ENCODE data around the gene SNX13.

DNA sequence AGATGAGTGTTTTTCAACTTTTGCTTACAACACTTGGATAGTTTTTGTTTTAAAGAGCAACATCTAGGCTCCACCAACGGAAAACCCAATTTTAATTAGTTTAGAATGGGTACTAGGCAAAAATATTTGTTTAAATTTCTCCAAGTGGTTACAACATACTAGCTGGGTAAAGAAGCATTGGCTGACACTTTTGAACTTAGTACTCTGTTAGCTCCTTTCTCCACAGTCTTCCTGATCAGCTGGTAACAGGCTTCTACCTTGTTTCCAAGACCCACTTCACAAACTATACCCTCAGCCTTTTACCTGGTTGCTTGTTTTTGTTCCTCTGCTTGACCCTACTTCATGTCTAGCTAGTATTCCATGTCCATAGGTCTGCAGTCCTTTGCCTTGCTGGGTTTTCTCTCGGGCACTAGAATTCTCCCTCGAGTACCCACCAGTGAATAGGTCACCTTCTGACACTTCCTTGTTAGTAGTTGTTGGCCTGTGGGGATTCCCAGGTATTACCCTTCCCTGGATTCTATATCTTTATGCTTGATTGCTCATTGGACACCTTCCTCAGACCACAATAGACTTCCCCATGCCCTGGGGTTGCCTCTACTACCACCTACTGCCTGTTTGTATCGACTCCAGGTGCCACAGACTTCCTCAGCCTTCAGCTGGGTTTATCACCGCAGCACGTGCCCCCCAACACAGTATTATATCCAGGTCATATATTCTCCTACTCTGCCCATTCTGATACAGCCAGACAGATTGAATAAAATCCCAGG is 45.4 kb upstream of the SNX13 start:
- TF ChIP-seq POLR2AphosphoS5 (IDR thresholded peaks at IDR 0.05; ENCODE audit: low read depth) (no peak), GABPA (IDR thresholded peaks at IDR 0.05; ENCODE audit: low read depth) (no peak)
- TF ChIP-seq, protein P1, sequence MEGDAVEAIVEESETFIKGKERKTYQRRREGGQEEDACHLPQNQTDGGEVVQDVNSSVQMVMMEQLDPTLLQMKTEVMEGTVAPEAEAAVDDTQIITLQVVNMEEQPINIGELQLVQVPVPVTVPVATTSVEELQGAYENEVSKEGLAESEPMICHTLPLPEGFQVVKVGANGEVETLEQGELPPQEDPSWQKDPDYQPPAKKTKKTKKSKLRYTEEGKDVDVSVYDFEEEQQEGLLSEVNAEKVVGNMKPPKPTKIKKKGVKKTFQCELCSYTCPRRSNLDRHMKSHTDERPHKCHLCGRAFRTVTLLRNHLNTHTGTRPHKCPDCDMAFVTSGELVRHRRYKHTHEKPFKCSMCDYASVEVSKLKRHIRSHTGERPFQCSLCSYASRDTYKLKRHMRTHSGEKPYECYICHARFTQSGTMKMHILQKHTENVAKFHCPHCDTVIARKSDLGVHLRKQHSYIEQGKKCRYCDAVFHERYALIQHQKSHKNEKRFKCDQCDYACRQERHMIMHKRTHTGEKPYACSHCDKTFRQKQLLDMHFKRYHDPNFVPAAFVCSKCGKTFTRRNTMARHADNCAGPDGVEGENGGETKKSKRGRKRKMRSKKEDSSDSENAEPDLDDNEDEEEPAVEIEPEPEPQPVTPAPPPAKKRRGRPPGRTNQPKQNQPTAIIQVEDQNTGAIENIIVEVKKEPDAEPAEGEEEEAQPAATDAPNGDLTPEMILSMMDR (IDR thresholded peaks at IDR 0.05; ENCODE audit: insufficient read depth, low read length) = no peak
- TF ChIP-seq, protein P2, sequence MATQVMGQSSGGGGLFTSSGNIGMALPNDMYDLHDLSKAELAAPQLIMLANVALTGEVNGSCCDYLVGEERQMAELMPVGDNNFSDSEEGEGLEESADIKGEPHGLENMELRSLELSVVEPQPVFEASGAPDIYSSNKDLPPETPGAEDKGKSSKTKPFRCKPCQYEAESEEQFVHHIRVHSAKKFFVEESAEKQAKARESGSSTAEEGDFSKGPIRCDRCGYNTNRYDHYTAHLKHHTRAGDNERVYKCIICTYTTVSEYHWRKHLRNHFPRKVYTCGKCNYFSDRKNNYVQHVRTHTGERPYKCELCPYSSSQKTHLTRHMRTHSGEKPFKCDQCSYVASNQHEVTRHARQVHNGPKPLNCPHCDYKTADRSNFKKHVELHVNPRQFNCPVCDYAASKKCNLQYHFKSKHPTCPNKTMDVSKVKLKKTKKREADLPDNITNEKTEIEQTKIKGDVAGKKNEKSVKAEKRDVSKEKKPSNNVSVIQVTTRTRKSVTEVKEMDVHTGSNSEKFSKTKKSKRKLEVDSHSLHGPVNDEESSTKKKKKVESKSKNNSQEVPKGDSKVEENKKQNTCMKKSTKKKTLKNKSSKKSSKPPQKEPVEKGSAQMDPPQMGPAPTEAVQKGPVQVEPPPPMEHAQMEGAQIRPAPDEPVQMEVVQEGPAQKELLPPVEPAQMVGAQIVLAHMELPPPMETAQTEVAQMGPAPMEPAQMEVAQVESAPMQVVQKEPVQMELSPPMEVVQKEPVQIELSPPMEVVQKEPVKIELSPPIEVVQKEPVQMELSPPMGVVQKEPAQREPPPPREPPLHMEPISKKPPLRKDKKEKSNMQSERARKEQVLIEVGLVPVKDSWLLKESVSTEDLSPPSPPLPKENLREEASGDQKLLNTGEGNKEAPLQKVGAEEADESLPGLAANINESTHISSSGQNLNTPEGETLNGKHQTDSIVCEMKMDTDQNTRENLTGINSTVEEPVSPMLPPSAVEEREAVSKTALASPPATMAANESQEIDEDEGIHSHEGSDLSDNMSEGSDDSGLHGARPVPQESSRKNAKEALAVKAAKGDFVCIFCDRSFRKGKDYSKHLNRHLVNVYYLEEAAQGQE (IDR thresholded peaks at IDR 0.05; ENCODE audit: insufficient replicate concordance, low read depth) = no peak

All from HL-60 (cell line).